KOPT-K1 (cell line): ENCODE results near the gene RRAGA.
"Not testable (repeated sequence)": the region's sequence is repeated elsewhere in the genome, so short reads cannot be mapped to it uniquely, and the experiment has no call there.

ENCODE experiments used
- H3K27ac ChIP-seq: fragments of 200-600 bp; sonication (generic); 2 replicates; pipeline ENCODE4 v1.5.1; 2016; ENCODE audit warnings: antibody characterized with exemption, mild to moderate bottlenecking, low read depth, low read length; ENCODE audit not compliant: poor library complexity, severe bottlenecking
- H3K36me3 ChIP-seq: fragments of 200-600 bp; sonication (generic); 2 replicates; pipeline ENCODE4 v1.5.1; 2017; ENCODE audit warnings: antibody characterized with exemption, mild to moderate bottlenecking, low read length, moderate library complexity; ENCODE audit not compliant: insufficient read depth
- H3K9me3 ChIP-seq: fragments of 200-600 bp; sonication (generic); 2 replicates; pipeline ENCODE4 v1.5.1; 2017; ENCODE audit warnings: antibody characterized with exemption, low read length, mild to moderate bottlenecking; ENCODE audit not compliant: insufficient read depth, poor library complexity, severe bottlenecking

Gene RRAGA

DNA sequence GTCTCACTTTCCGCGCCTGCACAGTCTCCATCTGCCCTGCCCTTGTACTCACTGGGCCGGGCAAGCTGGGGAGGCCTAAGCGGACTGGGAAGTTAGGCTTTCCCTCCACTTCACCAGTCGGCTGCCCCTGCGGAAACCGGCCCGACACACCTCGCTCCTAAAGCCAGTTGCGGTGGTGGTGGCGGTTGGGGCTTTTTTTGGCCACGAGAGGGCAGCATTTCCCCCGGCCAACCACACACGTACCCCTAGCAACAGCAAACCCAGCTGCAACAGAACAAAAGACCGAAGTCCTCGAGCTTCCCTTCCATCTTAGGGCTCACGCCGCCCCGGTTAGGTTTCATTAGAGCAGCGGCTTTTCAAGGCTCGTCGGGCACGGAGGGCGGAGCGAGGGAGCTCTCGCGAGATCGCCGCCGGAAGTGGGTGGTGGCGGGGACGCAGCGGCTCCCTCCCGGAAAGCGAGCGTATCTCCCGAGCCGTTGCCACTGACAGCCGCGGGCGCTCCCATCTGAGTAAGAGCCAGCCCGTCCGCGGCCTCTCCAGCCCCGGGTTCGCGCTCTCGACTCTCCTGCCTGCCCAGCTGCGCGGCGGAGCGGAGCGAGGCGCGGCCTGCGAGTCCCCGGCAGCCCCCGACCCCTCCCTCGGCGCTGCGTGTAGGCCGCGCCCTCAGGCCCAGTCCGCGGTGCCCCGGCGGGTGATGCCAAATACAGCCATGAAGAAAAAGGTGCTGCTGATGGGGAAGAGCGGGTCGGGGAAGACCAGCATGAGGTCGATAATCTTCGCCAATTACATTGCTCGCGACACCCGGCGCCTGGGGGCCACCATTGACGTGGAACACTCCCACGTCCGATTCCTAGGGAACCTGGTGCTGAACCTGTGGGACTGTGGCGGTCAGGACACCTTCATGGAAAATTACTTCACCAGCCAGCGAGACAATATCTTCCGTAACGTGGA, at the start of gene RRAGA:
Gene RRAGA, plus strand, starts transcription at position 462 of the 951 bp plus-strand sequence. Its CDS starts 233 bp downstream, at position 695.
- Histone ChIP-seq H3K9me3 (no peaks in the 10 kb centered on the region), H3K27ac (peak within 1 kb of the TSS; percentile 89), H3K36me3 (peaks cover 3% of the 10 kb centered on the region; the same call in 1 of the 2 replicates)

GRCh38 chr9:19000133-19000532, 49.1 kb upstream of the RRAGA start:
- no peaks in the 10 kb centered on the region for H3K36me3 ChIP-seq
- peaks cover 18% of the 10 kb centered on the region for H3K9me3 ChIP-seq
- no peak overlapping the region for H3K27ac ChIP-seq

DNA sequence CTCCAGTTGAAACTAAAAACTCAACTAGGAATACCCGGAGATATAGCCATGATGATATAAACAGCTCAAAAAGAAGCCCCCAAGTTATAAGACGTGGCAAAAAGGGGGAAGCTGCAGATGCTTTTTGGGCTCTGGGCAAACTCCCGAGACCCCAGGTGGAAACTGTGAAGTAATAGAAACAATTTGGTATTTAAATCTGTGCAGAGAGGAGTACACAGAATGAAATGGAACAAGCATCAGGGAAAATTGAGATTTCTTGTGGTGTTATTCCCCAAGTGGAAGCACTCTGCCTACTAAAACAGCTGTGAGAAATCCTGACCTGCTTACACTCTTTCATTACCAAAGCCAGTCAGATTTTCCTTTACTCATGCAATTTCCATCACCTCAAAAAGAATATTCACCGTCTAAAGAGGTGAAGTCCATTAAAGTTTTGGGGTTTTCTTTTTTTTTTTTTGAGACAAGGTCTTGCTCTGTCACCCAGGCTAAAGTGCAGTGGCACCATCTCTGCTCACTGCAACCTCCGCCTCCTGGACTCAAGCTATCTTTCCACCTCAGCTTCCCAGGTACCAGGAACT, 39.7 kb upstream of the RRAGA start:
- Histone ChIP-seq H3K27ac (no peak overlapping the region), H3K36me3 (no peaks in the 10 kb centered on the region), H3K9me3 (no peaks in the 10 kb centered on the region)

GRCh38 chr9:19018201-19018600, 31.0 kb upstream of the RRAGA start:
- no peaks in the 10 kb centered on the region for H3K9me3 ChIP-seq
- H3K27ac ChIP-seq = no peak overlapping the region
- H3K36me3 ChIP-seq = no peaks in the 10 kb centered on the region

DNA sequence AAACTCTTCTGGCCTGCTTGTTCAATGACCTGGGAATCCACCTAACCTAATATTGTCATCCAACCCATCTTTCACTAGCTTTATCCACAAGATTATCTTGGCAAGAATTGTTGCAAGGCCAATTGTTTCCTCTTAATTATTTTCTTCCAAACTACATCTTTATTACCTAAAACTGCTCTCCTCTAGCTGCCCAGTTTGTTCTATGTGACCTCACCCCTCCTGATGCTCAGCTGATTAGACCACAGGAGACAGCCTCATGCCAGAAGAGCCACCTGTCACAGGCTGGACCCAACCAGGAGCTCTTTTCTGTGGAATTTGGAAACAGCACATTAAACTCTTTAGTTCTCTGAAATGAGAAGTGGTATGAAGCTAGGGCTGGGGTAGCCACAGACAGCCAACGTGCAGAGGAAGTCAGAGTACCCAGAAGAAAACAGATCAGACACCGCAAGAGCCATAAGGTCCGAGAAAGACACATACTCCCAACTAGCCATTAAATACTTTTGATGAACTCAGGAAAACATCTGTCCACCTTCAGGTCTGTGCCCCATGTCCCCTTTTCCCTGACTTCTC, 28.3 kb upstream of the RRAGA start:
- Histone ChIP-seq H3K9me3 (no peaks in the 10 kb centered on the region), H3K36me3 (no peaks in the 10 kb centered on the region), H3K27ac (no peak overlapping the region)

DNA sequence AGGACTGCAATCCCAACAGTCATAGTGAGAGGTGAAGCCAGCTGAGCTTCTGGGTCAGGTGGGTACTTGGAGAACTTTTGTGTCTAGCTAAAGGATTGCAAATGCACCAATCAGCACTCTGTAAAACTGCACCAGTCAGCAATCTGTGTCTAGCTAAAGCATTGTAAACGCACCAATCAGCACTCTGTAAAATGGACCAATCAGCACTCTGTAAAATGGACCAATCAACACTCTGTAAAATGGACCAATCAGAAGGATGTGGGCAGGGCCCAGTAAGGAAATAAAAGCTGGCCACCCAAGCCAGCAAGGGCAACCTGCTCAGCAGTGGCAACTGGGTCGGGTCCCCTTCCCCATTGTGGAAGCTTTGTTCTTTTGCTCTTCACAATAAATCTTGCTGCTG, 27.6 kb upstream of the RRAGA start:
- not testable (repeated sequence) for H3K9me3 ChIP-seq, H3K27ac ChIP-seq, H3K36me3 ChIP-seq

DNA sequence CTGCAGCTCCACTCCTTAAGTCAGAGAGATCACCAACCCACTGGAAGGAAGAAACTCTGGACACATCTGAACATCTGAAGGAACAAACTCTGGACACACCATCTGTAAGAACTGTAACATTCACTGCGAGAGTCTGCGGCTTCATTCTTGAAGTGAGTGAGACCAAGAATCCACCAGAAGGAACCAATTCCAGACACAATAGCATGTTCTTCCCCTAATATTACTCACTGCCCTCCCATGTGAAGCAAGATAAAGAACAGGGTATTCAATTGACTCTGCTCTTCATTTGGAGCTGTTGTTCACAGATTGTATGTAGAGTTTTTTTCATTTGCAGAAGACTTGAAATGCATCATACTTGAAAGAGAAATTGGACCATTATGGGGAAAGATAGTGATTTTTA, 27.0 kb upstream of the RRAGA start:
- Histone ChIP-seq H3K36me3 (no peaks in the 10 kb centered on the region), H3K27ac (no peak overlapping the region), H3K9me3 (no peaks in the 10 kb centered on the region)

DNA sequence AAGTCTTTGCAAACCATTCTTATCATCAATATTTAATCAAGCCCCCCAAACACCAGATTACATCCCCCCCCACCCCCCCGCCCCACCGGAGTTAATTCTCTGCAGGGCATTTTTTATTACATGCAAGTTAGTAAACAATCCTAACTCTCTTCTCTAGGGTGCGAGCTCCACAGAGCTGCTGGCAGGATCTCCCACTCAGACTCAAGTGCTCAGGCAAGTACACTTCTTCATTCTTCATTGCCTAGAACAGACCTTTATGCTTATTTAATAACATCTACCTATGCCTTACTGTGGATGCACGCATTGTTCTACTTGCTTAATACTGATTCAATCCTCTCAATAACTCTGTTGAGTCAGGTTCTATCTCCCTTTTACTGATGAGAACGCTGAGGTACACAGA, 26.1 kb upstream of the RRAGA start:
- no peaks in the 10 kb centered on the region for H3K9me3 ChIP-seq
- H3K27ac ChIP-seq = no peak overlapping the region
- no peaks in the 10 kb centered on the region for H3K36me3 ChIP-seq

- H3K9me3 ChIP-seq = no peaks in the 10 kb centered on the region
- no peak overlapping the region for H3K27ac ChIP-seq
- no peaks in the 10 kb centered on the region for H3K36me3 ChIP-seq
Measured at GRCh38 chr9:19026375-19026774, 22.9 kb upstream of the RRAGA start.

- no peaks in the 10 kb centered on the region for H3K36me3 ChIP-seq
- H3K9me3 ChIP-seq = no peaks in the 10 kb centered on the region
- H3K27ac ChIP-seq = no peak overlapping the region
Measured at GRCh38 chr9:19027825-19028224, 21.4 kb upstream of the RRAGA start.

DNA sequence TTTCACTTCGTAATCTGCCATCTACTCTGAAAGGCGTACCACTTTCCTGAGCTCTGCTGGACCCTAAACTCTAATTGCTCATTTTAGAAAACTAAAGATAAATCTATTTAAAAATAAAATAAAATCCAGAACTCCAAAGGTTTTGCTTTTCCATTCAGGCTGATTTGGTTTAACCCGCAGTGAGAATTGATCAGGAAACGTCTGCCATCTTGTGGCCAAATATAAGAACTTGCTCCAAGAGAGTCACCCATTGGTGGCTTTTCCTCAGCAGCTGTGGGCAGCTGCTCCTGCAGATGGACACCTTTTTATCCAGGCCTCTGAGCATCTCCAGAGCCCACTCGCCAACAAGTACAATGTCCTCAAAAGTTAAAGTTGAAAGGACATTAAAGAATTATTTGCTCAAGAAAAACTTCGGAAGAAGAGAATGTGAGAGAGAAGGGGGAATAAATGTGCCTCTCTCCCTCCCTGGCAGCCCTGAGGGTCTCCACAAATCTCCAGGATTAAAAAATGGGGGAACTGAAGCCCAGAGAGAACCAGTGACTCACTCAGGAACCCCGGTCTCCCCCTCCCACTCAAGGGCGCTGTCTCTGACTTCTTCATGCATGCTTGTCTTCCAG, 20.3 kb upstream of the RRAGA start:
- Histone ChIP-seq H3K36me3 (no peaks in the 10 kb centered on the region), H3K27ac (no peak overlapping the region), H3K9me3 (no peaks in the 10 kb centered on the region)

- H3K27ac ChIP-seq = no peak overlapping the region
- no peaks in the 10 kb centered on the region for H3K36me3 ChIP-seq
- no peaks in the 10 kb centered on the region for H3K9me3 ChIP-seq
Measured at GRCh38 chr9:19030899-19031298, 18.3 kb upstream of the RRAGA start.

DNA sequence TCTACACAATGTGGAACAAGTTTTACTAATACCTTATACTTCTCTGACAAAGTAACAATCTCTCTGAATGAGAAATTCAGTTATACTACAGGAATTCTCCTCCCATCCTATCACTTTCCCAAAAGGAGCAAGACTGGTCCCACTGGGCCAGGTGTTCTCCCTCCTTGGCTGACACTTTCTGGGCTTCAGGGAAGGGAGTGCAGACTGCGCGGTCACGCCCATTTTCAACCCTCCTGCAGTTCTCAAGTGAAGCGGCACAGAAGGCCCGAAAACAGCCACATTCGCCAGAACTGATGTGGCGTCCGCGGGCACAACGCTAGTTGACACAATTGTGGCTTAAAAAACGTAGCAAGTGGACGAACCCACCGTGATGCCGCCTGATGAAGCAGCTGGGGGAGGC, 16.8 kb upstream of the RRAGA start:
- Histone ChIP-seq H3K9me3 (no peaks in the 10 kb centered on the region), H3K27ac (no peak overlapping the region), H3K36me3 (no peaks in the 10 kb centered on the region)

GRCh38 chr9:19033015-19033414, 16.2 kb upstream of the RRAGA start, which contains the start of gene SAXO1:
TSS of gene SAXO1 (minus strand) at chr9:19033209. CDS start at chr9:19032908, 301 bp downstream.
- Histone ChIP-seq H3K27ac (no peak within 1 kb of the TSS), H3K9me3 (no peaks in the 10 kb centered on the region), H3K36me3 (no peaks in the 10 kb centered on the region)

DNA sequence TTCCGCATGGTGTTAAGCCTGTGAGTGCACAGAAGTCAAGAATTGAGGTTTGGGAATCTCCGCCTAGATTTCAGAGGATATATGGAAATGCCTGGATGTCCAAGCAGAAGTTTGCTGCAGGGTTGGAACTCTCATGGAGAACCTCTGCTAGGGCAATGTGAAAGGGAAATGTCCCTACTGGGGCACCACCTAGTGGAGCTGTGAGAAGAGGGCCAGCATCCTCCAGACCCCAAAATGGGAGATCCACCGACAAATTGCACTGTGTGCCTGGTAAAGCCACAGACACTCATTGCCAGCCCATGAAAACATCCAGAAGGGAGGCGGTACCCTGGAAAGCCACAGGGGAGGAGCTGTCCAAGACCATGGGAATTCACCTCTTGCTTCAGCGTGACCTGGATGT, 12.6 kb upstream of the RRAGA start:
- Histone ChIP-seq H3K9me3 (no peaks in the 10 kb centered on the region), H3K36me3 (no peaks in the 10 kb centered on the region), H3K27ac (no peak overlapping the region)
